ENCODE results near the gene PARVB.

The PARVB gene

GRCh38 chr22:44089717-44090570, 65.8 kb downstream of the PARVB start:
- DNase-seq (ENCODE audit: low spot score): no peak

- no peak for DNase-seq (ENCODE audit: low spot score)
Measured at GRCh38 chr22:44090571-44090905, 66.4 kb downstream of the PARVB start.

- DNase-seq (ENCODE audit: low spot score): peak; percentile 54
Measured at GRCh38 chr22:44091021-44091721, 67.1 kb downstream of the PARVB start.

GRCh38 chr22:44091751-44092150, 67.6 kb downstream of the PARVB start:
- no peak for DNase-seq (ENCODE audit: low spot score)

- no peak for DNase-seq (ENCODE audit: low spot score)
Measured at GRCh38 chr22:44092636-44093220, 68.6 kb downstream of the PARVB start.

GRCh38 chr22:44093791-44094190, 69.7 kb downstream of the PARVB start:
- DNase-seq (ENCODE audit: low spot score): no peak

GRCh38 chr22:44094751-44095302, 70.7 kb downstream of the PARVB start:
- no peak for DNase-seq (ENCODE audit: low spot score)

- DNase-seq (ENCODE audit: low spot score): no peak
Measured at GRCh38 chr22:44096736-44097135, 72.6 kb downstream of the PARVB start.

GRCh38 chr22:44097263-44098020, 73.3 kb downstream of the PARVB start:
- no peak for DNase-seq (ENCODE audit: low spot score)

GRCh38 chr22:44098021-44098739, 74.1 kb downstream of the PARVB start:
- no peak for DNase-seq (ENCODE audit: low spot score)

GRCh38 chr22:44098966-44099530, 74.9 kb downstream of the PARVB start:
- no peak for DNase-seq (ENCODE audit: low spot score)

GRCh38 chr22:44099696-44100095, 75.6 kb downstream of the PARVB start:
- no peak for DNase-seq (ENCODE audit: low spot score)

- no peak for DNase-seq (ENCODE audit: low spot score)
Measured at GRCh38 chr22:44100411-44100810, 76.3 kb downstream of the PARVB start.

- DNase-seq (ENCODE audit: low spot score): no peak
Measured at GRCh38 chr22:44102121-44102520, 78.0 kb downstream of the PARVB start.

- DNase-seq (ENCODE audit: low spot score): no peak
Measured at GRCh38 chr22:44102856-44103255, 78.8 kb downstream of the PARVB start.

- no peak for DNase-seq (ENCODE audit: low spot score)
Measured at GRCh38 chr22:44103735-44104480, 79.8 kb downstream of the PARVB start.

GRCh38 chr22:44107340-44107739, 83.2 kb downstream of the PARVB start:
- no peak for DNase-seq (ENCODE audit: low spot score)

- no peak for DNase-seq (ENCODE audit: low spot score)
Measured at GRCh38 chr22:44108076-44108475, 84.0 kb downstream of the PARVB start.

GRCh38 chr22:44108806-44109385, 84.8 kb downstream of the PARVB start:
- DNase-seq (ENCODE audit: low spot score): no peak

- no peak for DNase-seq (ENCODE audit: low spot score)
Measured at GRCh38 chr22:44109416-44109815, 85.3 kb downstream of the PARVB start.

Measured in Ammon's horn (tissue), 1 donor.